ENCODE results near the gene PRIMA1.

- TF ChIP-seq CTCF (IDR thresholded peaks at IDR 0.05) (no peak), POLR2A (IDR thresholded peaks at IDR 0.05) (no peak)
Observed at GRCh38 chr14:93728651-93729016, 59.7 kb downstream of the PRIMA1 start.

All from thyroid gland (tissue), 4 donors.